KOPT-K1 (cell line): ENCODE measurements around the gene SRSF9.
"Not testable (repeated sequence)": the region's sequence is repeated elsewhere in the genome, so short reads cannot be mapped to it uniquely, and the experiment has no call there.

ENCODE experiments used
- H3K27ac ChIP-seq: fragments of 200-600 bp; sonication (generic); 2 replicates; pipeline ENCODE4 v1.5.1; 2016; ENCODE audit warnings: antibody characterized with exemption, mild to moderate bottlenecking, low read depth, low read length; ENCODE audit not compliant: poor library complexity, severe bottlenecking
- H3K36me3 ChIP-seq: fragments of 200-600 bp; sonication (generic); 2 replicates; pipeline ENCODE4 v1.5.1; 2017; ENCODE audit warnings: antibody characterized with exemption, mild to moderate bottlenecking, low read length, moderate library complexity; ENCODE audit not compliant: insufficient read depth
- H3K9me3 ChIP-seq: fragments of 200-600 bp; sonication (generic); 2 replicates; pipeline ENCODE4 v1.5.1; 2017; ENCODE audit warnings: antibody characterized with exemption, low read length, mild to moderate bottlenecking; ENCODE audit not compliant: insufficient read depth, poor library complexity, severe bottlenecking

The SRSF9 gene

DNA sequence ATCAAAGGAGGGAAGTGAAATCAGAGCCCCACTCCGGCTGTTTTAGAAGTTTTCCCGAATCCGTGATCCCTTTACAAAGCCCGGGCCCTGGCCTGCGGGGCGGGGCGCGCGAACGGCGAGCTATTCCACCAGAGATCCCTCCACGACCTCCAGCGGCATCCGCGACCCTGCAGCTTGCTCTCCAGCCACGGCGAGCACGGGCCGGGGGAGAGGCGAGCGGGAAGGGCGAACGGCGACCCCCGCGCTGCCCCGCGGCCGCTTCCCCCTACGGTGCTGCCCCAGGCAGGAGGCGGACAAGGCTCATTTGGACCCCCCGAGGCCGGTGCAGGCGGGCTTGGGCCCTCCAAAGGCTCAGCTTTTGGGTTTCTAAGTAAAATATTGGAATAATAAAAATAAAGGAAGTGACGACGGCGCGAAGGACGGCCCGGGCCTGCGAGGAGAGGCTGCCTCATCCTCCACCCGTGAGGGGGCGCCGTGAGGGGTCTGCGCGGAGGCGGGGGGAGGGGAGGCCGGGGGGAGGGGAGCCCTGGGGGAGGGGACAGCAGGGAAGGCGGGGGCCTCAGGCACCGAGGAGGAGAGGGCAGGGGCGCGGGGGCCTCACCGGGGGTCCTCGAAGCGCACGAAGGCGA is 613 bp downstream of the SRSF9 start:
- peaks cover 39% of the 10 kb centered on the region for H3K36me3 ChIP-seq

GRCh38 chr12:120468325-120468820 is 1.2 kb downstream of the SRSF9 start:
- H3K36me3 ChIP-seq: peaks cover 45% of the 10 kb centered on the region
- peak overlapping the region; percentile 94 for H3K27ac ChIP-seq
- H3K9me3 ChIP-seq: no peaks in the 10 kb centered on the region

More for the DNA sequence above, 613 bp downstream of the SRSF9 start:
- Histone ChIP-seq H3K27ac (peak overlapping the region; percentile 94), H3K9me3 (no peaks in the 10 kb centered on the region)

DNA sequence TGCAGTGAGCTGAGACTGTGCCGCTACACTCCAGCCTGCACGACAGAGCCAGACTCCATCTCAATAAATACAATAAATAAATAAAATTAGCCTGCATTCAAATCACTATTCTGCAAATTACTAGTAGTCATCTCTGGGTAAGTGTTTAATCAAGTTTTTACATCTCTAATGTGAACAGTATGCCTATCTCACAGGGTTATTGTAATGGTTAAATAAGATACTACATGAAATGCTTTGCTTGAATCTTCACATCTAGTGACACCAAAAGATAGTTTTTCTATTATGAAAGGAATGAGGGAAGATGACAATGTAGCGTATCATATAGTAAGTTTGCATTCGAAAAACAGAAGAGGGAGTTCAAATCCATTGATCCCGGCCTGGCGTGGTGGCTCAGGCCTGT is 2.1 kb downstream of the SRSF9 start:
- peaks cover 54% of the 10 kb centered on the region for H3K36me3 ChIP-seq
- H3K27ac ChIP-seq: no peak overlapping the region
- no peaks in the 10 kb centered on the region for H3K9me3 ChIP-seq

DNA sequence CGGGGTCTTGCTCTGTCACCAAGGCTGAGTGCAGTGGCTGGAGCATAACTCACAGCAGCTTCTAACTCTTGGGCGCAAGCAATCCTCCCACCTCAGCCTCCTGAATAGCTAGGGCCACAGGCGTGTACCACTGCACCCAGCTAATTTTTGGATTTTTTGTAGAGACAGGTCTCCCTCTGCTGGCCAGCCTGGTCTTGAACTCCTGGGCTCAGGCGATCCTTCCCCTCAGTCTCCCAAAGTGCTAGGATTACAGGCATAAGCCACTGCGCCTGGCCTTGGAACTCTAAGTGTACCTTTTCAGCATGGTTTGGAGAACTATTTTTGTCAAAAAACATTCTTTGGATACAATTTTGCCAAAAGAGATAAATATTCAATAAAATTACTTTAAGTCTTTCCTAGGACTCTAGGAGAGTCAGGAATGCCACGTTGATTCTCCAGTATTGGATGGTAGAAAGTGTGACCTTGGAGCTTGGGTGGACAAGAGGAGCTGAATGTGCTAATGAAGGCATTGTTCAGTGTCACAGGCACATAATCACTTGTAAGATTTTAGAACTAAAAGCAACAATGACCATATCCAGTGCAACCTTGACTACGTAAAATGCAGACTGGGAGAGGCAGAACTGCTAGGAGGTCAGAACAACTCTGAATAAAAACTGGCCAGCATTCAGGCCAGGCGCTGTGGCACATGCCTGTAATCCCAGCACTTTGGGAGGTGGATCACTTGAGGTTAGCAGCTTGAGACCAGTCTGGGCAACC is 2.8 kb downstream of the SRSF9 start:
- Histone ChIP-seq H3K27ac (no peak overlapping the region), H3K36me3 (peaks cover 61% of the 10 kb centered on the region), H3K9me3 (no peaks in the 10 kb centered on the region)

DNA sequence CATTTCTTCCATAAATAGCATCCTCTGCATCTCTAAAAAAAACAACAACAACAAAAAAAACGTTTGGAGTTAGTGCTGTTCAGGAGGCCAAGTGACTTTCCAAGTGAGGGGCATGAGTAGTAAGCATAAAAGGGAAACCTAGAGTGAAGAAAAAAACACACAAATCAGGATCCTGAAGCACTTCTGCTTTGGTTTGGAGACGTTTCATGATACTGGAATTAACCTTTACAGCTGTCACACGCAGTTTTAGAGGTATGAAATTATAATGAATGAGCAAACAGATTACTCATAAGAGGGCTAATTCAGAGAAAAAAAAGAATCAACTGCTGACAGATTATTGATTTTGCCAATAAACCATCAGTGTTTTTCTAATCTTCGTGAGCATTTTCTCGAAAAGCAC is 3.8 kb downstream of the SRSF9 start:
- Histone ChIP-seq H3K9me3 (no peaks in the 10 kb centered on the region), H3K27ac (no peak overlapping the region), H3K36me3 (peaks cover 71% of the 10 kb centered on the region)

- no peaks in the 10 kb centered on the region for H3K9me3 ChIP-seq
- H3K27ac ChIP-seq: no peak overlapping the region
- peaks cover 92% of the 10 kb centered on the region for H3K36me3 ChIP-seq
These were observed 5.8 kb downstream of the SRSF9 start for GRCh38 chr12:120463712-120464111.

- Histone ChIP-seq H3K9me3 (no peaks in the 10 kb centered on the region), H3K27ac (no peak overlapping the region), H3K36me3 (peaks cover 100% of the 10 kb centered on the region)
These were observed 7.4 kb downstream of the SRSF9 start for GRCh38 chr12:120462099-120462640.

GRCh38 chr12:120460157-120460556 is 9.4 kb downstream of the SRSF9 start:
- Histone ChIP-seq H3K27ac (no peak overlapping the region), H3K9me3 (no peaks in the 10 kb centered on the region), H3K36me3 (peaks cover 100% of the 10 kb centered on the region)

- no peaks in the 10 kb centered on the region for H3K9me3 ChIP-seq
- H3K36me3 ChIP-seq: peaks cover 100% of the 10 kb centered on the region
- H3K27ac ChIP-seq: no peak overlapping the region
These were observed 12.4 kb downstream of the SRSF9 start for GRCh38 chr12:120457133-120457532.

GRCh38 chr12:120455302-120455701 is 14.2 kb downstream of the SRSF9 start:
- H3K9me3 ChIP-seq: no peaks in the 10 kb centered on the region
- no peak overlapping the region for H3K27ac ChIP-seq
- peaks cover 95% of the 10 kb centered on the region for H3K36me3 ChIP-seq

GRCh38 chr12:120453977-120454376 is 15.6 kb downstream of the SRSF9 start:
- Histone ChIP-seq H3K27ac (no peak overlapping the region), H3K36me3 (peaks cover 95% of the 10 kb centered on the region), H3K9me3 (no peaks in the 10 kb centered on the region)

DNA sequence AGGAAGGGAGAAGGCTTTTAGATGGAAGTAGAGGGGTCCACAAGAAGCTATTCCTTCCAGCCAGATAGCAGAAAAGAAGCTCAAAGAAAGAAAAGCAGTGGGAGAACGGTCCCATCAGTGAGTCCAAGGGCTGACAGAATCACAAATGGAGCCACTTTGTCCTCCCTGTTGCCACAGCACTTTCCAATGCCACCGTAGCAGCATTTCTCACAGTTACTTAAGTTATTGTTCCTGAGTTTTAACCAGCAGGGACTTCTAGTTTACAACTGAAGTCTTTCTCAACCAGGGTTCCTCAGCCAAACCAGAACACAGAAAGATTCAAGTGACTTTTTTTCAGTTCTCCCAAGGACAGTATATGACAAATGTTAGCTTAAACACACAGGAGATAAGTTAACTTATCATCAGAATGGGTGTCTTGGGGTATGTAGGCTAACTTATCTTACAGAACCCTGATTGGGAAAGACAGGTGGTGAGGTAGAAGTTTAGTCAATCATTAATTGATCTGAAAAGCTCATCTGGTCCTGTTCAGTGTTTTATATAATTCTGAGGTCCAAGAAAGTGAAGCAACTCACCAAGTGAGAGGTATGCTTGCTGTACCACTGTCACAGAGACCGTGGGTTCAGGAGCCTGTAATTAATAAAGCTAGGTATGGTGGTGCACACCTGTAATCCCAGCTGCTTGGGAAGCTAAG is 16.3 kb downstream of the SRSF9 start:
- Histone ChIP-seq H3K36me3 (peaks cover 93% of the 10 kb centered on the region), H3K9me3 (no peaks in the 10 kb centered on the region), H3K27ac (no peak overlapping the region)

- not testable (repeated sequence) for H3K27ac ChIP-seq, H3K9me3 ChIP-seq
- peaks cover 93% of the 10 kb centered on the region for H3K36me3 ChIP-seq
These were observed 17.0 kb downstream of the SRSF9 start for GRCh38 chr12:120452524-120452923.

DNA sequence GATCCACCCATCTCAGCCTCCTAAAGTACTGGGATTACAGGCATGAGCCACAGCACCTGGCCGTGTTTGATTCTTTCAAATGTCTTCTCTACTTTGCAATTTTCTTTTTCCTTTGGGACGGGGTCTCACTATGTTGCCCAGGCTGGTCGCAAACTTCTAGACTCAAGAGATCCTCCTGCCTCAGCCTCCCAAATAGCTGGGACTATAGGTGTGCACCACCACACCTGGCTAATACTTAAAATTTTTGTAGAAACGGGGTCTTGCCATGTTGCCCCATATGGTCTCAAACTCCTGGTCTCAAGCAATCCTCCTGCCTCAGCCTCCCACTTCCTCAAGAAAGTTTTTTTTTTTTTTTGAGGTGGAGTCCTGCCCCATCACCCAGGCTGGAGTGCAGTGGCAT is 21.6 kb downstream of the SRSF9 start:
- Histone ChIP-seq H3K36me3 (peaks cover 69% of the 10 kb centered on the region), H3K9me3 (no peaks in the 10 kb centered on the region), H3K27ac (no peak overlapping the region)

DNA sequence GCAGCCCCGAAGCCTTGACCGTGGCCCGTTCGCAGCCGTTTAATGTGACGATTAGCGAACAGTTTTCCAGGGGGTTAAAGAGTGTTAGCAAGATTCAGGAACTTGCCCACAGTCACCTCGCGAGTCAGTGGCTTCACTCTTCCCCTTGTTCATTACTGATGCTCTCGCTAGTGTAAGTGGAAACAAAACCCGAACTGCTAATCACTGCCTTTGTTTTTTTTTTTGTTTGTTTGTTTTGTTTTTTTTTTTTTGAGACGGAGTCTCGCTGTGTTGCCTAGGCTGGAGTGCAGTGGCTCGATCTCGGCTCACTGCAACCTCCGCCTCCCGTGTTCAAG is 22.7 kb downstream of the SRSF9 start:
- not testable (repeated sequence) for H3K9me3 ChIP-seq
- H3K27ac ChIP-seq: peak overlapping the region; percentile 80
- peaks cover 64% of the 10 kb centered on the region for H3K36me3 ChIP-seq
